ENCODE measurements around the gene ZBTB7A. TPM values are rescaled to one million over a fixed set of nuclear protein-coding genes. Genes with fewer than 3 reads are reported as not detected.

Gene ZBTB7A
- total RNA-seq, 6 donors from 2014 or later: 54.1 to 131 (median 72.6) TPM

DNA sequence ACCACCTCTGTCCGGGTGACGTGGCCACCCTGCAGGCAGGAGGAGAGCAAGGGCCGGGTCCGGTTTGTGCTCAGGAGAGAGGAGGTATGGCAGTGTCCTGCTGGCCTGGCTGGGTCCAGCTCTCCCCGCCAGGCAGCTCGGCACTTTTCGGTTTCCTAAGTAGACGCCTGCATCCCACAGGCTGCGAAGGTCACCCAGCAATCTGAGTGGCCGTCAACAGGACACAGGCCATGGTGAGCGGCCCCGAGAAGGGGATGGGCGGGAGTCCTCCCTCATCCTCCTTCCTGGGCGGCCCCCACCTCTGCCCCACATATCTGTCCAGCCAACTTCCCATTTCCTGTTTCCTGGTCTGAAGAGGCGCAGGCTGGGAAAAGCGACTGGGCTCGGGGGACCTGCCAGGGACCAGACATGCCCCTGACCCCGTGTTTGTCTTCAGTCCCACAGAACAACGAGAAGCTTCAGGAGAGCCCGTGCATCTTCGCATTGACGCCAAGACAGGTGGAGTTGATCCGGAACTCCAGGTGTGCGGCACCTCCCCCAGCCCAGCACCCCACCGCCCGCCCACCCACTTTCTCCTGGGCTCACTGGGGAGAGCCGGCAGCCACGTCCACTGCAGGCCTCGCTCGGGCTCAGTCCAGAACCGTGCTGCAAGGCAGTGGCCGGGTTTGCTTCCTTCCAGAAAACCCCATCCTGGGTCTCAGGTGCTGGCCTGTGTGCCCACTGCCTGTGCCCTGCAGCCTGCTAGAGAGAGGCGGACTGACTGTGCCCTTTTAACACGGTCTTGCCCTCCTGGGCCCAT, 42.9 kb downstream of the ZBTB7A start:
- Histone ChIP-seq H3K27me3 (no peaks in the 10 kb centered on the region), H3K9me3 (no peaks in the 10 kb centered on the region), H3K4me1 (peaks cover 4 to 16% (median 11%) of the 10 kb centered on the region in 4 donors), H3K36me3 (peaks cover 0 to 50% (median 24%) of the 10 kb centered on the region in 4 donors), H3K27ac (peak overlapping the region in 3 of 4 donors; percentile 43 to 65 (median 48)), H3K4me3 (no peak overlapping the region)
- TF ChIP-seq, protein P1, sequence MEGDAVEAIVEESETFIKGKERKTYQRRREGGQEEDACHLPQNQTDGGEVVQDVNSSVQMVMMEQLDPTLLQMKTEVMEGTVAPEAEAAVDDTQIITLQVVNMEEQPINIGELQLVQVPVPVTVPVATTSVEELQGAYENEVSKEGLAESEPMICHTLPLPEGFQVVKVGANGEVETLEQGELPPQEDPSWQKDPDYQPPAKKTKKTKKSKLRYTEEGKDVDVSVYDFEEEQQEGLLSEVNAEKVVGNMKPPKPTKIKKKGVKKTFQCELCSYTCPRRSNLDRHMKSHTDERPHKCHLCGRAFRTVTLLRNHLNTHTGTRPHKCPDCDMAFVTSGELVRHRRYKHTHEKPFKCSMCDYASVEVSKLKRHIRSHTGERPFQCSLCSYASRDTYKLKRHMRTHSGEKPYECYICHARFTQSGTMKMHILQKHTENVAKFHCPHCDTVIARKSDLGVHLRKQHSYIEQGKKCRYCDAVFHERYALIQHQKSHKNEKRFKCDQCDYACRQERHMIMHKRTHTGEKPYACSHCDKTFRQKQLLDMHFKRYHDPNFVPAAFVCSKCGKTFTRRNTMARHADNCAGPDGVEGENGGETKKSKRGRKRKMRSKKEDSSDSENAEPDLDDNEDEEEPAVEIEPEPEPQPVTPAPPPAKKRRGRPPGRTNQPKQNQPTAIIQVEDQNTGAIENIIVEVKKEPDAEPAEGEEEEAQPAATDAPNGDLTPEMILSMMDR (IDR thresholded peaks at IDR 0.05): no peak
- TF ChIP-seq POLR2AphosphoS5 (IDR thresholded peaks at IDR 0.05): no peak
- TF ChIP-seq EP300 (IDR thresholded peaks at IDR 0.05): no peak
- no peak for TF ChIP-seq POLR2A (IDR thresholded peaks at IDR 0.05)
- DNase-seq: peak in 1 of 2 donors; percentile 72
- WGBS, 2 donors: 73 to 75% methylated on average over 10 to 31 of the region's 34 CpGs
- ATAC-seq (ENCODE audit: low FRiP score in 2 of 2): peak in 1 of 2 donors; percentile 28

DNA sequence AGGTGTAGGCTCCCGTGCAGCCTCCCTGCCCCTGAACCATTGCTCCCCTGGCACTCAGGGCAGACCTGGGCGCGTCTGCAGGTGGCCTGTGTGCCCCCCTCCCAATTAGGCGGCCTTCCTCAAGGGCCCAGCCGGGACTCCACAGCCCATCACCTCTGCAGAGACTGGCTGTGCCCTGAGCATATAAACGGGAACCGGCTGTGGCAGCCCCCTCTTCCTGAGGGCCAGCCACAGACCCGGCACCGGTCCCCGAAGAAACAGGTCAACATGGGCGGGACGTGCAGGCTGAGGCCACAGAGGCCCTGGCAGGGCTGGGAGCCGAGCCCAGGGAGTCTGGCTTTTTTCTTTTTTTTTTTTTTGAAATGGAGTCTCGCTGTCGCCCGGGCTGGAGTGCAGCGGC, 47.1 kb downstream of the ZBTB7A start:
- H3K27me3 ChIP-seq: no peaks in the 10 kb centered on the region
- DNase-seq: no peak
- no peak overlapping the region for H3K27ac ChIP-seq
- no peak overlapping the region for H3K4me3 ChIP-seq
- peaks cover 17 to 30% (median 25%) of the 10 kb centered on the region in 4 donors for H3K4me1 ChIP-seq
- no peak for ATAC-seq (ENCODE audit: low FRiP score in 2 of 2)
- TF ChIP-seq, protein P1 (IDR thresholded peaks at IDR 0.05): no peak
- TF ChIP-seq POLR2AphosphoS5 (IDR thresholded peaks at IDR 0.05): no peak
- no peak for TF ChIP-seq POLR2A (IDR thresholded peaks at IDR 0.05)
- no peaks in the 10 kb centered on the region for H3K9me3 ChIP-seq
- 17 to 69% methylated on average over 12 to 17 of the region's 17 CpGs for WGBS, 2 donors
- peaks cover 0 to 53% (median 23%) of the 10 kb centered on the region in 4 donors for H3K36me3 ChIP-seq

DNA sequence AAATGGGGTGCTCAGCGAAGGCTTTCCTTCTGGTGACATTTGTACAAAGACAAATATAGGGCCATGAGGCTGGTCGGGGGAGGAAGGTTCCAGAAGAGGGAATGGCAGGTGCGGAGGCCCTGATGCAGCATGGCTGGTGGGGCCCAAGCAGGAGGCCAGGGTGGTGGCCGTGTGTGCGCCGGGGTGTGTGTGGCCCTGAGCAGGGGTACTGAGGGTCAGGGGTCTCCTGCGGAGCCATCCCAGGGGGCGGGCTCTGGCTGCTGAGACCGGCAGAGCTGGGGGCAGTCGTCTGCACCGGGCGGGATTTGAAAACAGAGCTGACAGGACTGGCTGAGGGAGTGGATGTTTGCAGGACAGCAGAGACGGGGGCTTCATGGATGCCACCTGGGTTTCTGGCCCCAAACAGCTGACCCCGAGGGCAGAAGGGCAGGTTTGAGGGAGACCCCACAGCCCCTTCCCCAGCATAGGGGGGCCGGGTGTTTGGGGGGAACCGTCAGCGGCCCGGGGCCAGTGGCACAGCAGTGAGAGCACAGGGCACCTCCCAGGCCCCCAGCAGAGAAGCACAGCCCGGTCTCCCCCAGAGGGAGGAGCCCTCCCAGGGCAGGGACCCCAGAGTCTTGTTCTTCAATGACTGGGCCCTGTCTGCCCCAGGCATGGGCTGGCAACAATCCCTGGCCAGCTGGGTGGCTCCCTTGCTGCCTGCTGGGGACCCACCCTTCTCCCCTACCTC, 47.8 kb downstream of the ZBTB7A start:
- no peaks in the 10 kb centered on the region for H3K9me3 ChIP-seq
- DNase-seq (no peak), ATAC-seq (ENCODE audit: low FRiP score in 2 of 2) (no peak)
- WGBS, 2 donors: 87 to 97% methylated on average over 13 to 19 of the region's 19 CpGs
- TF ChIP-seq, protein P1 (IDR thresholded peaks at IDR 0.05): no peak
- no peak for TF ChIP-seq POLR2A (IDR thresholded peaks at IDR 0.05)
- TF ChIP-seq EP300 (IDR thresholded peaks at IDR 0.05): no peak
- TF ChIP-seq POLR2AphosphoS5 (IDR thresholded peaks at IDR 0.05): no peak
- no peak overlapping the region for H3K4me3 ChIP-seq
- H3K27ac ChIP-seq: no peak overlapping the region
- peaks cover 23 to 32% (median 29%) of the 10 kb centered on the region in 4 donors for H3K4me1 ChIP-seq
- H3K27me3 ChIP-seq: no peaks in the 10 kb centered on the region
- peaks cover 3 to 53% (median 24%) of the 10 kb centered on the region in 4 donors for H3K36me3 ChIP-seq

DNA sequence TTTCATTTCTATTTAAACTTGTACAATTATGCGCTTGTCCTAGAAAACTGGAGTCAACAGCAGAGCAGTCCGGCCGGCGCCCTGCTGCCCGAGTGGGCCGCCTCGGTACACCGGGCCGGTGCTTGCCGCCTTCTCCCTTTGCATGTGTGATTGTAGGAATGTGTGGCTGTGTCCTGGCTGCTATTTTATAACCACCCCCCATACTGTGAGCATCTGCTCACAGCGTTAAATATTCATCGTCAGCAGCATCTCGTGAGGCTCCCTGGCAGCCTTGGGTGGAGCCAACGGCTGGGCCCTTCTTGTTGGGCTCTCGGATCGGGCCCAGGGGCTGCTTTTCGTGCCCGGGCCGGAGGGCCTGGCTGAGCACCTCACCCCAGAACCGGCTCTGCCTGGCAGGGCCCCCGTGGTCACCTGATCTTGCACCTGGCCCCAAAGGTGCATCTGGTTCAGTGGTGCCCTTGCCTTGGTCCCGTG, 48.5 kb downstream of the ZBTB7A start:
- H3K27me3 ChIP-seq: no peaks in the 10 kb centered on the region
- no peak for ATAC-seq (ENCODE audit: low FRiP score in 2 of 2)
- no peaks in the 10 kb centered on the region for H3K9me3 ChIP-seq
- TF ChIP-seq EP300 (IDR thresholded peaks at IDR 0.05): no peak
- no peak for TF ChIP-seq POLR2AphosphoS5 (IDR thresholded peaks at IDR 0.05)
- TF ChIP-seq POLR2A (IDR thresholded peaks at IDR 0.05): no peak
- TF ChIP-seq, protein P1 (IDR thresholded peaks at IDR 0.05): no peak
- no peak for DNase-seq
- no peak overlapping the region for H3K4me3 ChIP-seq
- H3K4me1 ChIP-seq: peaks cover 22 to 30% (median 23%) of the 10 kb centered on the region in 4 donors
- peaks cover 6 to 54% (median 27%) of the 10 kb centered on the region in 4 donors for H3K36me3 ChIP-seq
- H3K27ac ChIP-seq: no peak overlapping the region
- WGBS, 2 donors: 91 to 93% methylated on average over 20 to 22 of the region's 22 CpGs

Data from upper lobe of left lung (tissue), 6 donors.